T-cell (primary cell): Measurements from ENCODE around the gene ZFP36. TPM values are rescaled to one million over a fixed set of nuclear protein-coding genes. Genes with fewer than 3 reads are reported as not detected.

Experiments used
- ATAC-seq, 4 experiments: fragments of 200-7000 bp in 3 of 4; fragments of 150-1000 bp in 1 of 4; cut with Tn5 transposase; replicated peaks in 1 of 4; 1 replicate in 3 of 4; 2 replicates in 1 of 4; pipeline ENCODE4 v1.10.0; 2021; ENCODE audit warnings: moderate library complexity in 3 of 4, mild to moderate bottlenecking in 2 of 4, moderate number of reproducible peaks in 1 of 4
- CTCF ChIA-PET, 2 donors: fragments of 300-600 bp; sonication (Branson Sonifier 250); formaldehyde crosslinking; loops; one replicate each; lab custom pipeline; 2022; ENCODE audit warnings: antibody characterized with exemption in 2 of 2; lab: Charles Lee
- POLR2A ChIA-PET, 2 donors: fragments of 300-600 bp; sonication (Branson Sonifier 250); formaldehyde crosslinking; loops; one replicate each; lab custom pipeline; 2022; ENCODE audit warnings: antibody characterized with exemption in 2 of 2; lab: Charles Lee
- DNase-seq, 35 experiments: peaks; one replicate each; pipeline versions ENCODE4 v3.0.0 to v3.0.0-alpha.2; 2013 to 2023
- H3K27ac ChIP-seq: one replicate; pipeline ENCODE4 v1.5.1; 2013; ENCODE audit warnings: low read length
- H3K27me3 ChIP-seq, 2 experiments: replicated peaks in 1 of 2; 1 replicate in 1 of 2; 2 replicates in 1 of 2; pipeline versions ENCODE4 v1.6.1 to v1.7.0; 2013; ENCODE audit warnings: low read length in 1 of 2, mixed read lengths in 1 of 2; ENCODE audit not compliant: control insufficient read depth in 2 of 2, insufficient read depth in 2 of 2; ENCODE audit errors: extremely low read depth in 1 of 2
- H3K36me3 ChIP-seq, 2 donors: 1 replicate in 1 of 2; 2 replicates in 1 of 2; pipeline versions ENCODE4 v1.6.1 to v1.7.0; 2013; ENCODE audit warnings: low read length in 1 of 2; ENCODE audit not compliant: control insufficient read depth in 2 of 2, insufficient read depth in 1 of 2; ENCODE audit errors: extremely low read depth in 1 of 2
- H3K4me1 ChIP-seq, 2 experiments: 1 replicate in 1 of 2; 2 replicates in 1 of 2; pipeline versions ENCODE4 v1.6.1 to v1.7.0; 2013; ENCODE audit warnings: low read length in 2 of 2, mixed read lengths in 1 of 2; ENCODE audit not compliant: insufficient read depth in 2 of 2, control insufficient read depth in 1 of 2; ENCODE audit errors: extremely low read depth in 1 of 2
- H3K4me3 ChIP-seq, 2 donors: 1 replicate in 1 of 2; 2 replicates in 1 of 2; pipeline versions ENCODE4 v1.5.1 to v1.7.0; 2013; ENCODE audit warnings: mild to moderate bottlenecking in 2 of 2, low read length in 1 of 2, moderate library complexity in 1 of 2; ENCODE audit not compliant: control insufficient read depth in 1 of 2; ENCODE audit errors: extremely low read depth in 1 of 2
- H3K9me3 ChIP-seq: 2 replicates; pipeline ENCODE4 v1.7.0; 2013
- H3K27ac Mint-ChIP-seq, 2 donors: one replicate each; pipeline ENCODE4 v1.8.0; 2020 to 2021; ENCODE audit warnings: mild to moderate bottlenecking in 2 of 2, mixed read lengths in 2 of 2
- H3K27me3 Mint-ChIP-seq, 2 donors: one replicate each; pipeline ENCODE4 v1.8.0; 2021 to 2022; ENCODE audit warnings: mixed read lengths in 2 of 2
- H3K36me3 Mint-ChIP-seq: one replicate; pipeline ENCODE4 v1.8.0; 2021; ENCODE audit warnings: mixed read lengths
- H3K4me1 Mint-ChIP-seq, 3 donors: one replicate each; pipeline ENCODE4 v1.8.0; 2020 to 2022; ENCODE audit warnings: mixed read lengths in 3 of 3, mild to moderate bottlenecking in 1 of 3
- H3K4me3 Mint-ChIP-seq, 3 donors: one replicate each; pipeline ENCODE4 v1.8.0; 2020 to 2022; ENCODE audit warnings: mild to moderate bottlenecking in 3 of 3, mixed read lengths in 3 of 3, moderate library complexity in 3 of 3
- H3K9me3 Mint-ChIP-seq, 3 donors: one replicate each; pipeline ENCODE4 v1.8.0; 2020 to 2022; ENCODE audit warnings: mixed read lengths in 3 of 3
- WGBS: methylation state at CpG from one replicate; pipeline ENCODE4 v1.1.5; 2013; ENCODE audit warnings: missing lambda C conversion rate; ENCODE audit not compliant: insufficient coverage; 5-methylcytosine and 5-hydroxymethylcytosine counted together
- total RNA-seq, 35 experiments: library from RNA in 6 of 35; stranded (reverse) in 6 of 35; fragments of 120-200 nt in 1 of 35; gene quantifications; one replicate each; pipeline versions ENCODE4 v1.2.1 to v1.2.4 and lab custom pipeline; 2013 to 2026

ZFP36 gene
- total RNA-seq, 5 donors from 2014 or later (not counting 1 experiment from before 2014, with no cell fraction given) = 208 to 1,013 (median 233) TPM

- peak overlapping the region; percentile 97 to 100 for H3K27ac Mint-ChIP-seq
- H3K4me3 Mint-ChIP-seq = peak overlapping the region; percentile 94 to 98 (median 98)
- Histone ChIP-seq H3K27ac (peak overlapping the region; percentile 98), H3K4me3 (peak overlapping the region; percentile 89 to 99), H3K9me3 (no peaks in the 10 kb centered on the region), H3K4me1 (peaks cover 7 to 37% of the 10 kb centered on the region in 2 experiments), H3K27me3 (no peaks in the 10 kb centered on the region), H3K36me3 (peaks cover 17 to 66% of the 10 kb centered on the region in 2 donors)
- H3K36me3 Mint-ChIP-seq = peaks cover 38% of the 10 kb centered on the region
- peaks cover 34 to 47% (median 45%) of the 10 kb centered on the region in 3 donors for H3K4me1 Mint-ChIP-seq
- ATAC-seq = no peak
- ChIA-PET CTCF (no interaction called here), POLR2A (interaction anchor here in 1 of 2 donors (0.6 to 2.8 kb wide), 2 partner anchors 7 to 46 kb away, joined by 3 to 31 read pairs; partner anchors contain the start of gene RPS16)
- WGBS = 60% methylated on average over 1 of the region's 13 CpGs
- no peaks in the 10 kb centered on the region for H3K9me3 Mint-ChIP-seq
- DNase-seq = no peak
- H3K27me3 Mint-ChIP-seq = no peaks in the 10 kb centered on the region
These were observed 16.8 kb upstream of the ZFP36 start for GRCh38 chr19:39389631-39390414.

- Mint-ChIP-seq H3K9me3 (no peaks in the 10 kb centered on the region), H3K36me3 (peaks cover 43% of the 10 kb centered on the region), H3K27ac (peak overlapping the region; percentile 97 to 100), H3K4me3 (peak overlapping the region; percentile 94 to 98 (median 98)), H3K4me1 (peaks cover 37 to 50% (median 48%) of the 10 kb centered on the region in 3 donors), H3K27me3 (no peaks in the 10 kb centered on the region)
- H3K4me1 ChIP-seq = peaks cover 7 to 37% of the 10 kb centered on the region in 2 experiments
- no peaks in the 10 kb centered on the region for H3K27me3 ChIP-seq
- peaks cover 21 to 66% of the 10 kb centered on the region in 2 donors for H3K36me3 ChIP-seq
- ChIA-PET POLR2A (interaction anchor here (0.6 to 2.8 kb wide), 5 partner anchors 8 to 45 kb away, joined by 3 to 31 read pairs (median 4); partner anchors contain the start of gene RPS16 (in 2 of the 2)), CTCF (interaction anchor here in 1 of 2 donors (0.9 to 1.2 kb wide), 4 partner anchors 11 to 460 kb away, joined by 3 to 6 read pairs (median 4); partner anchors contain the start of genes MRPS12, SAMD4B and SARS2)
- H3K9me3 ChIP-seq = no peaks in the 10 kb centered on the region
- peak in 25 of 35 experiments; percentile 78 to 90 (median 84) for DNase-seq
- peak overlapping the region; percentile 89 to 99 for H3K4me3 ChIP-seq
- WGBS = 0% methylated on average over 6 of the region's 10 CpGs
- ATAC-seq = peak in 1 of 4 experiments; percentile 50
- H3K27ac ChIP-seq = peak overlapping the region; percentile 98
These were observed 16.2 kb upstream of the ZFP36 start for GRCh38 chr19:39390451-39390750.

GRCh38 chr19:39390751-39391437, 15.8 kb upstream of the ZFP36 start, which contains the start of the genes MED29 and PAF1:
Gene MED29 (plus strand): TSS chr19:39391378. CDS start chr19:39391423, 45 bp downstream.
Gene PAF1 (minus strand): TSS chr19:39391106. CDS start chr19:39390864, 242 bp downstream.
- POLR2A ChIA-PET = interaction anchor here (0.5 to 2.8 kb wide), 14 partner anchors 8 to 63 kb away, joined by 3 to 31 read pairs (median 4); partner anchors contain the start of genes RPS16 (in 2 of the 2) and SAMD4B (in 1 of the 2)
- Histone ChIP-seq H3K27me3 (no peaks in the 10 kb centered on the region), H3K27ac (peak within 1 kb of the TSS; percentile 98), H3K4me3 (peak within 1 kb of the TSS; percentile 89 to 99), H3K4me1 (peaks cover 7 to 37% of the 10 kb centered on the region in 2 experiments), H3K36me3 (peaks cover 17 to 65% of the 10 kb centered on the region in 2 donors), H3K9me3 (no peaks in the 10 kb centered on the region)
- peaks cover 37 to 51% (median 48%) of the 10 kb centered on the region in 3 donors for H3K4me1 Mint-ChIP-seq
- DNase-seq (peak; percentile 85 to 99 (median 97)), ATAC-seq (peak; percentile 90 to 96 (median 95))
- H3K27me3 Mint-ChIP-seq = no peaks in the 10 kb centered on the region
- CTCF ChIA-PET = interaction anchor here in 1 of 2 donors (0.7 to 1.2 kb wide), 6 partner anchors 11 to 460 kb away, joined by 3 to 7 read pairs (median 4); partner anchors contain the start of genes MRPS12, PLEKHG2, SAMD4B and SARS2
- WGBS = under 1% methylated on average over 52 of the region's 60 CpGs
- H3K9me3 Mint-ChIP-seq = no peaks in the 10 kb centered on the region
- H3K27ac Mint-ChIP-seq = peak within 1 kb of the TSS; percentile 97 to 100
- H3K4me3 Mint-ChIP-seq = peak within 1 kb of the TSS; percentile 94 to 98 (median 98)
- peaks cover 42% of the 10 kb centered on the region for H3K36me3 Mint-ChIP-seq

GRCh38 chr19:39397360-39398296, 9.0 kb upstream of the ZFP36 start:
- Histone ChIP-seq H3K9me3 (no peaks in the 10 kb centered on the region), H3K4me1 (peaks cover 24 to 64% of the 10 kb centered on the region in 2 experiments), H3K36me3 (peaks cover 11 to 39% of the 10 kb centered on the region in 2 donors), H3K27ac (peak overlapping the region; percentile 79), H3K27me3 (no peaks in the 10 kb centered on the region), H3K4me3 (peak overlapping the region in 1 of 2 donors; percentile 0)
- H3K9me3 Mint-ChIP-seq = no peaks in the 10 kb centered on the region
- DNase-seq = peak; percentile 81 to 97 (median 92)
- H3K4me1 Mint-ChIP-seq = peaks cover 64 to 66% (median 65%) of the 10 kb centered on the region in 3 donors
- H3K4me3 Mint-ChIP-seq = peak overlapping the region; percentile 57 to 71 (median 69)
- H3K27me3 Mint-ChIP-seq = no peaks in the 10 kb centered on the region
- peak overlapping the region; percentile 92 to 95 for H3K27ac Mint-ChIP-seq
- peak; percentile 54 to 66 (median 62) for ATAC-seq
- POLR2A ChIA-PET = interaction anchor here (0.6 to 3.0 kb wide), 8 partner anchors 9 to 60 kb away, joined by 3 to 12 read pairs (median 4); partner anchors contain the start of genes RPS16 (in 2 of the 2) and PLEKHG2 (in 1 of the 2)
- H3K36me3 Mint-ChIP-seq = peaks cover 21% of the 10 kb centered on the region
- CTCF ChIA-PET = interaction anchor here (0.9 to 2.7 kb wide), 5 partner anchors 10 to 38 kb away, joined by 3 to 22 read pairs (median 11); partner anchors contain the start of gene RPS16 (in 1 of the 2)
- 73% methylated on average over 5 of the region's 17 CpGs for WGBS

- no peaks in the 10 kb centered on the region for H3K9me3 Mint-ChIP-seq
- POLR2A ChIA-PET = interaction anchor here (0.6 to 3.0 kb wide), 7 partner anchors 9 to 59 kb away, joined by 3 to 12 read pairs (median 4); partner anchors contain the start of genes RPS16 (in 2 of the 2) and PLEKHG2 (in 1 of the 2)
These were observed 8.3 kb upstream of the ZFP36 start for GRCh38 chr19:39398297-39398864.

More at GRCh38 chr19:39398297-39398864, 8.3 kb upstream of the ZFP36 start:
- CTCF ChIA-PET = interaction anchor here (0.6 to 2.7 kb wide), 6 partner anchors 10 to 181 kb away, joined by 3 to 22 read pairs (median 8); partner anchors contain the start of gene RPS16 (in 1 of the 2)
- Histone ChIP-seq H3K27ac (peak overlapping the region; percentile 79), H3K4me3 (peak overlapping the region in 1 of 2 donors; percentile 0), H3K27me3 (no peaks in the 10 kb centered on the region), H3K9me3 (no peaks in the 10 kb centered on the region), H3K4me1 (peaks cover 25 to 69% of the 10 kb centered on the region in 2 experiments), H3K36me3 (peaks cover 11 to 35% of the 10 kb centered on the region in 2 donors)
- Mint-ChIP-seq H3K4me1 (peaks cover 61 to 65% (median 62%) of the 10 kb centered on the region in 3 donors), H3K27me3 (no peaks in the 10 kb centered on the region), H3K27ac (peak overlapping the region; percentile 92 to 95), H3K4me3 (peak overlapping the region; percentile 57 to 71 (median 69)), H3K36me3 (peaks cover 19% of the 10 kb centered on the region)
- peak in 18 of 35 experiments; percentile 20 to 74 (median 40) for DNase-seq
- 66% methylated on average over 10 of the region's 11 CpGs for WGBS
- peak in 1 of 4 experiments; percentile 17 for ATAC-seq
